NT2/D1 (cell line): ENCODE results near the gene TMEM132D.

Source experiments
- YY1 ChIP-seq: IDR thresholded peaks from 2 replicates; pipeline ENCODE4 v1.6.1; 2011; ENCODE audit not compliant: insufficient read length, insufficient read depth
- ZNF274 ChIP-seq: IDR thresholded peaks from 2 replicates; pipeline ENCODE4 v1.6.1; 2011; ENCODE audit warnings: mild to moderate bottlenecking, low read depth, low read length

DNA sequence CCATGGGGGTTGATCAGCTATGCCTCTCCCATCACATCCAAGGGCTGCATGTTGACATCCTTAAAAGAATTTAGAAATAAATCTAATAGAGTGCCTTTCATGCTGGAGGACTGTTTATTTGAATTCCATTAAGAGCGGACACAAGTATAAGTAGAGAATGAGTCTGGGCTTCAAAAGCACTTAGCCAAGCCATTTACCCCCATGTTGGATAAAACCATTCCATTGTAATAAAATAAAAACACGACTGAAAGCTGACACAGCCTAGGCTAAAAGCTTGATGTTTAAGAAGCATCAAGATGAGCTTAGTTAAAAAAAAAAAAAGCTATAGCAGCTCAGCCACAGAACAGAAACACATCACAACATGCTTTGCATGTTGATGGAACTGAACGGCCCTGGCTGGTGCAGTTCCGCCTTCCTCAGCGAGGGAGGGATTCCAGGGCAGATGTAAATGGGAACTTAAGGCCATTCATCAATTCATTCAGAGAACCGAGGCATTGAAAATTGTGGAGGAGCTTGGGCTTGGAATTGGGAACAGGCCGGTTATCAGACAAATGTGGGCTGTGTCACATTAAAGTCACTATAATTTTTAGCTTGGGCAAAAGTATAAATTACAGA lies 41.2 kb downstream of the TMEM132D start:
- TF ChIP-seq ZNF274 (no peak), YY1 (no peak)
